NCI-H2107 treated with DMSO at 0.1 percent for 48 hours (cell line): ENCODE measurements around the gene MEOX1.

Experiments used
- DNase-seq: peaks from one replicate; lab custom pipeline; 2025; ENCODE audit not compliant: unreplicated experiment; lab: John Stamatoyannopoulos, UW

The MEOX1 gene

GRCh38 chr17:43658900-43659299 is 2.8 kb downstream of the MEOX1 start:
- no peak for DNase-seq

GRCh38 chr17:43655693-43656255 is 5.9 kb downstream of the MEOX1 start:
- no peak for DNase-seq

- no peak for DNase-seq
These were observed 9.6 kb downstream of the MEOX1 start for GRCh38 chr17:43652124-43652480.

- DNase-seq, result no peak
These were observed 11.3 kb downstream of the MEOX1 start for GRCh38 chr17:43650471-43650870.

GRCh38 chr17:43648916-43649315 is 12.8 kb downstream of the MEOX1 start:
- DNase-seq, result no peak

GRCh38 chr17:43645765-43646481 is 15.8 kb downstream of the MEOX1 start:
- DNase-seq, result no peak

- DNase-seq, result no peak
These were observed 16.3 kb downstream of the MEOX1 start for GRCh38 chr17:43645450-43645764.

GRCh38 chr17:43644081-43644480 is 17.6 kb downstream of the MEOX1 start:
- no peak for DNase-seq

GRCh38 chr17:43641416-43641815 is 20.3 kb downstream of the MEOX1 start:
- DNase-seq, result no peak

GRCh38 chr17:43640491-43641252 is 21.1 kb downstream of the MEOX1 start:
- no peak for DNase-seq

GRCh38 chr17:43637563-43638323 is 24.0 kb downstream of the MEOX1 start:
- no peak for DNase-seq

GRCh38 chr17:43636426-43636825 is 25.3 kb downstream of the MEOX1 start:
- DNase-seq, result no peak

- no peak for DNase-seq
These were observed 27.1 kb downstream of the MEOX1 start for GRCh38 chr17:43634591-43635125.

GRCh38 chr17:43632221-43632620 is 29.5 kb downstream of the MEOX1 start:
- DNase-seq, result no peak

- no peak for DNase-seq
These were observed 30.3 kb downstream of the MEOX1 start for GRCh38 chr17:43631429-43631828.

GRCh38 chr17:43628089-43628650 is 33.6 kb downstream of the MEOX1 start:
- no peak for DNase-seq

- DNase-seq, result no peak
These were observed 34.1 kb downstream of the MEOX1 start for GRCh38 chr17:43627653-43628052.

- no peak for DNase-seq
These were observed 35.7 kb downstream of the MEOX1 start for GRCh38 chr17:43626023-43626422.

- no peak for DNase-seq
These were observed 36.1 kb downstream of the MEOX1 start for GRCh38 chr17:43625606-43626005.

- no peak for DNase-seq
These were observed 41.1 kb downstream of the MEOX1 start for GRCh38 chr17:43620581-43620980.

- DNase-seq, result no peak
These were observed 41.6 kb downstream of the MEOX1 start for GRCh38 chr17:43620147-43620546.
